Tibial nerve (tissue), 4 donors: ENCODE measurements around the gene ALDH6A1. TPM values are rescaled to one million over a fixed set of nuclear protein-coding genes. Genes with fewer than 3 reads are reported as not detected.

Source experiments
- DNase-seq, 2 donors: peaks; one replicate each; pipeline ENCODE4 v3.0.0-alpha.2; 2019; ENCODE audit warnings: low spot score in 2 of 2
- H3K27ac ChIP-seq, 4 donors: fragments of 200-600 bp; sonication (generic) in 3 of 4; one replicate each; pipeline ENCODE4 v1.5.1; 2017 to 2019; ENCODE audit warnings: mild to moderate bottlenecking in 1 of 4
- H3K27me3 ChIP-seq, 2 donors: fragments of 200-600 bp; sonication (generic) in 1 of 2; one replicate each; pipeline versions ENCODE4 v1.5.1 to v1.6.0; 2017 to 2019
- H3K36me3 ChIP-seq, 3 donors: fragments of 200-600 bp; sonication (generic); one replicate each; pipeline ENCODE4 v1.5.1; 2018 to 2019
- H3K4me1 ChIP-seq, 4 donors: fragments of 200-600 bp; sonication (generic) in 3 of 4; one replicate each; pipeline ENCODE4 v1.5.1; 2017 to 2019
- H3K4me3 ChIP-seq, 4 donors: fragments of 200-600 bp; sonication (generic) in 3 of 4; one replicate each; pipeline ENCODE4 v1.5.1; 2017 to 2019; ENCODE audit warnings: mild to moderate bottlenecking in 1 of 4, moderate library complexity in 1 of 4
- H3K9me3 ChIP-seq, 4 donors: fragments of 200-600 bp; sonication (generic) in 3 of 4; one replicate each; pipeline ENCODE4 v1.5.1; 2017 to 2019
- EP300 ChIP-seq, 2 donors: sonication (generic); formaldehyde crosslinking; IDR thresholded peaks; one replicate each; pipeline ENCODE4 v1.6.1; 2017; ENCODE audit warnings: antibody characterized with exemption in 2 of 2, mild to moderate bottlenecking in 1 of 2
- POLR2A ChIP-seq, 2 donors: fragments of 450-650 bp; IDR thresholded peaks; one replicate each; pipeline ENCODE4 v1.6.1; 2017; ENCODE audit warnings: antibody characterized with exemption in 2 of 2, mild to moderate bottlenecking in 2 of 2, moderate library complexity in 2 of 2
- WGBS, 2 donors: methylation state at CpG; one replicate each; pipeline ENCODE4 v1.1.5; 2018; 5-methylcytosine and 5-hydroxymethylcytosine counted together
- total RNA-seq, 4 donors: library from RNA; depleted of rRNA; stranded (reverse); fragments of >200 nt; gene quantifications; one replicate each; pipeline ENCODE4 v1.1.0, GENCODE V29; 2016
- TF ChIP-seq, protein P1 (sequence below), 5 experiments: fragments of 200-600 bp in 3 of 5; fragments of 450-650 bp in 2 of 5; sonication (generic) in 3 of 5; IDR thresholded peaks; one replicate each; pipeline ENCODE4 v1.5.1; 2016 to 2019; ENCODE audit warnings: antibody characterized with exemption in 5 of 5, mild to moderate bottlenecking in 3 of 5, moderate library complexity in 2 of 5

Gene ALDH6A1
- total RNA-seq, 4 donors from 2014 or later, result 40.5 to 95.7 (median 75.3) TPM

DNA sequence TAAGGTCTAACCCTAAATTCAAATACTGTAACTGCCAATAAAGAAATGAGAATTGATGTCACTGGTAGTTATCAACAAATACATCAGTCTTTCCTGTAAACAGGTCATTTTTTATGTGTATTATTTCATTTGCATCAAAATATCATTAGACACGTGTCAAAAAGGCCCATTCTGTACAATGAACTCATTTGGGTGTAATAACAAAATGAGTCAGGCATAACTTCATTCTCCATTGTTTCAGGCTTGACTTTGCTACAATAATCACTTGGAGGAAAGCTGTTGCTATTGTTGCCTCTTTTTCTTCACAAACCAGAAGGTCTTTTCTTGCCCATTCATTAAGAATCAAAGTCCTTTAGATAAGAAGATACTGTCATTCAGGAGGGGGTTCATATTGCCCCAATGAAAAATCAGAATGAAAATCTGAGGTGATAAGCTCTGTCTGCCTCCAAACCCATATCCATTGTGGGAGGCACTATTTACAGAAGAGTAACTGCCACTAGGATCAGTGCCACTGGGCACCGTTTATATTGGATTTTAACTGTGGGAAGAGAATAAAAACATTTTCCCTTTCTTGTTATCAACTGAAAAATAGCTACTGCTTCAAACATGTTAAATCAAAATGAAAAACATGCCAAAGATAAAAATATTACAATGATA lies 75.3 kb downstream of the ALDH6A1 start:
- Histone ChIP-seq H3K9me3 (no peaks in the 10 kb centered on the region), H3K27ac (no peak overlapping the region), H3K4me1 (no peaks in the 10 kb centered on the region), H3K36me3 (peaks cover 0 to 88% (median 0%) of the 10 kb centered on the region in 3 donors), H3K4me3 (no peak overlapping the region), H3K27me3 (no peaks in the 10 kb centered on the region)
- 59 to 69% methylated on average over 2 of the region's 2 CpGs for WGBS, 2 donors
- TF ChIP-seq POLR2A (IDR thresholded peaks at IDR 0.05) (no peak), EP300 (IDR thresholded peaks at IDR 0.05) (no peak)
- TF ChIP-seq, protein P1, sequence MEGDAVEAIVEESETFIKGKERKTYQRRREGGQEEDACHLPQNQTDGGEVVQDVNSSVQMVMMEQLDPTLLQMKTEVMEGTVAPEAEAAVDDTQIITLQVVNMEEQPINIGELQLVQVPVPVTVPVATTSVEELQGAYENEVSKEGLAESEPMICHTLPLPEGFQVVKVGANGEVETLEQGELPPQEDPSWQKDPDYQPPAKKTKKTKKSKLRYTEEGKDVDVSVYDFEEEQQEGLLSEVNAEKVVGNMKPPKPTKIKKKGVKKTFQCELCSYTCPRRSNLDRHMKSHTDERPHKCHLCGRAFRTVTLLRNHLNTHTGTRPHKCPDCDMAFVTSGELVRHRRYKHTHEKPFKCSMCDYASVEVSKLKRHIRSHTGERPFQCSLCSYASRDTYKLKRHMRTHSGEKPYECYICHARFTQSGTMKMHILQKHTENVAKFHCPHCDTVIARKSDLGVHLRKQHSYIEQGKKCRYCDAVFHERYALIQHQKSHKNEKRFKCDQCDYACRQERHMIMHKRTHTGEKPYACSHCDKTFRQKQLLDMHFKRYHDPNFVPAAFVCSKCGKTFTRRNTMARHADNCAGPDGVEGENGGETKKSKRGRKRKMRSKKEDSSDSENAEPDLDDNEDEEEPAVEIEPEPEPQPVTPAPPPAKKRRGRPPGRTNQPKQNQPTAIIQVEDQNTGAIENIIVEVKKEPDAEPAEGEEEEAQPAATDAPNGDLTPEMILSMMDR (IDR thresholded peaks at IDR 0.05), result no peak
- no peak for DNase-seq

Other genes starting within 250 kb of the ALDH6A1 start
- 10 to 100 TPM in 1 of 4 donors, 1 to 10 TPM in 3; 6.3 to 12.9 (median 9.0) TPM for gene PTGR2, start 232.6 kb downstream of the ALDH6A1 start, total RNA-seq
- gene ZNF410, start 197.6 kb downstream of the ALDH6A1 start, total RNA-seq, result 10 to 100 TPM; 42.0 to 49.8 (median 46.8) TPM
- gene FAM161B, start 134.4 kb downstream of the ALDH6A1 start, total RNA-seq, result 10 to 100 TPM in 1 of 4 donors, 1 to 10 TPM in 3; 6.9 to 10.7 (median 9.3) TPM
- 10 to 100 TPM; 20.3 to 42.3 (median 27.8) TPM for gene COQ6, start 134.2 kb downstream of the ALDH6A1 start, total RNA-seq
- gene ENTPD5, start 65.2 kb downstream of the ALDH6A1 start, total RNA-seq, result 10 to 100 TPM in 2 of 4 donors, 1 to 10 TPM in 2; 8.0 to 12.9 (median 11.0) TPM
- gene BBOF1, start 65.1 kb downstream of the ALDH6A1 start, total RNA-seq, result 10 to 100 TPM in 1 of 4 donors, 1 to 10 TPM in 3; 3.7 to 22.8 (median 6.2) TPM
- gene LIN52, start 503 bp upstream of the ALDH6A1 start, total RNA-seq, result 10 to 100 TPM; 10.2 to 15.7 (median 12.7) TPM
- gene VSX2, start 155.0 kb upstream of the ALDH6A1 start, total RNA-seq, result not detected
- gene ABCD4, start 218.5 kb upstream of the ALDH6A1 start, total RNA-seq, result 10 to 100 TPM; 66.0 to 80.6 (median 73.3) TPM